ENCODE results near the gene SP140L. TPM values are rescaled to one million over a fixed set of nuclear protein-coding genes. Genes with fewer than 3 reads are reported as not detected.
A peak's percentile ranks its signal among the peaks of the same experiment; 100 is the strongest.

Gene SP140L
- total RNA-seq, 1 experiment from 2014 or later = 20.3 TPM

DNA sequence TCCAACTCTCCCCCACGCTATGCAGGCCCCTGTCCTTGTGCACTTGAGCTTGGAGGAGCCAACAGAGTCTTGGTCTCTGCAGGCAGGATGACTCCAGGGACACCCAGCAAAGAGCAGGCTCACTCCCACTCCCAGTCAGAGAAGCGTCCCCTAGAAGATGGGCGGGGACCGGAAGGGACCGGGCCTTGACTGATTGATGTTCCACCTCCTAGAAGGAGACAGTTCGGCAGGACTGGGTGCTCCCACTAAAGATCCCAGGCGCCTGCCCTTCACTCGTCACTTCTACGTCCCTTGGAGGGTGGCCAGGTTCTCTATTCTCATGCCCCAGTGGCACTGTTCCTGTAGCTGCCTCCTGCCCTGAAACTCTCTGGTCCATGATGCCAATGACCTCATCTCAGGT is 85.9 kb downstream of the SP140L start:
- H3K4me1 Mint-ChIP-seq (ENCODE audit: insufficient read depth, unreplicated experiment) = peaks cover 37% of the 10 kb centered on the region
- peaks cover 11% of the 10 kb centered on the region for H3K36me3 Mint-ChIP-seq (ENCODE audit: insufficient read depth, unreplicated experiment)
- TF ChIP-seq, protein P1, sequence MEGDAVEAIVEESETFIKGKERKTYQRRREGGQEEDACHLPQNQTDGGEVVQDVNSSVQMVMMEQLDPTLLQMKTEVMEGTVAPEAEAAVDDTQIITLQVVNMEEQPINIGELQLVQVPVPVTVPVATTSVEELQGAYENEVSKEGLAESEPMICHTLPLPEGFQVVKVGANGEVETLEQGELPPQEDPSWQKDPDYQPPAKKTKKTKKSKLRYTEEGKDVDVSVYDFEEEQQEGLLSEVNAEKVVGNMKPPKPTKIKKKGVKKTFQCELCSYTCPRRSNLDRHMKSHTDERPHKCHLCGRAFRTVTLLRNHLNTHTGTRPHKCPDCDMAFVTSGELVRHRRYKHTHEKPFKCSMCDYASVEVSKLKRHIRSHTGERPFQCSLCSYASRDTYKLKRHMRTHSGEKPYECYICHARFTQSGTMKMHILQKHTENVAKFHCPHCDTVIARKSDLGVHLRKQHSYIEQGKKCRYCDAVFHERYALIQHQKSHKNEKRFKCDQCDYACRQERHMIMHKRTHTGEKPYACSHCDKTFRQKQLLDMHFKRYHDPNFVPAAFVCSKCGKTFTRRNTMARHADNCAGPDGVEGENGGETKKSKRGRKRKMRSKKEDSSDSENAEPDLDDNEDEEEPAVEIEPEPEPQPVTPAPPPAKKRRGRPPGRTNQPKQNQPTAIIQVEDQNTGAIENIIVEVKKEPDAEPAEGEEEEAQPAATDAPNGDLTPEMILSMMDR (IDR thresholded peaks at IDR 0.05; ENCODE audit: unreplicated experiment) = no peak
- ChIA-PET POLR2A (interaction anchor here (0.7 kb wide), 1 partner anchor 647 kb away, joined by 3 read pairs; no protein-coding TSS in a partner anchor), CTCF (no interaction called here)
- H3K27ac Mint-ChIP-seq (ENCODE audit: low read depth, unreplicated experiment) = no peak overlapping the region
- no peaks in the 10 kb centered on the region for H3K27me3 Mint-ChIP-seq (ENCODE audit: insufficient read depth, unreplicated experiment)
- no peak for DNase-seq (ENCODE audit: unreplicated experiment)
- BruUV-seq (replicated peaks) = no TSS peak
- no peak overlapping the region for H3K4me3 Mint-ChIP-seq (ENCODE audit: unreplicated experiment)
- no peaks in the 10 kb centered on the region for H3K9me3 Mint-ChIP-seq (ENCODE audit: unreplicated experiment)
- intact Hi-C loops (cut with micrococcal nuclease) = no loop called here

DNA sequence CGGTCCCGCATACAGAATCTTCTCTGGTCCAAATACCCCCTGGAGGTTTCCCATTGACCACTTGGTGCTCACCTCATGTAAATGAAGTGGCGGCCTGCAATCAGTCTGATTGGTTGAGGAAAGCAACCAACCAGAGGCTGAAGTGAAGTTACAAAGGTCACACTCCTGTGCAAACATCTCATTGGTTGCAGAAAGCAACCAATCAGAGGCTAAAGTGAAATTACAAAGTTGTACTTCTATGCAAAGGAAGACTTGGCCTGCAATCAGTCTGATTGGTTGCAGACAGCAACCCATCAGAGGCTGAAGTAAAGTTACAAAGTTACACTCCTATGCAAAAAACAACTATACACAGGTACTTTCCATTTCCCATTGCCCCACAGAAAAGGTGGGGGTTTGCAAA is 86.5 kb downstream of the SP140L start:
- BruUV-seq (replicated peaks) = no TSS peak
- no peaks in the 10 kb centered on the region for H3K27me3 Mint-ChIP-seq (ENCODE audit: insufficient read depth, unreplicated experiment)
- POLR2A ChIA-PET = interaction anchor here (1.1 kb wide), 1 partner anchor 87 kb away, joined by 3 read pairs; the partner anchor contains the start of gene SP140L
- H3K4me1 Mint-ChIP-seq (ENCODE audit: insufficient read depth, unreplicated experiment) = peaks cover 35% of the 10 kb centered on the region
- TF ChIP-seq, protein P1 (IDR thresholded peaks at IDR 0.05; ENCODE audit: unreplicated experiment) = no peak
- intact Hi-C loops (cut with micrococcal nuclease) = no loop called here
- H3K27ac Mint-ChIP-seq (ENCODE audit: low read depth, unreplicated experiment) = no peak overlapping the region
- DNase-seq (ENCODE audit: unreplicated experiment) = no peak
- CTCF ChIA-PET = no interaction called here
- H3K36me3 Mint-ChIP-seq (ENCODE audit: insufficient read depth, unreplicated experiment) = peaks cover 12% of the 10 kb centered on the region
- H3K4me3 Mint-ChIP-seq (ENCODE audit: unreplicated experiment) = no peak overlapping the region
- no peaks in the 10 kb centered on the region for H3K9me3 Mint-ChIP-seq (ENCODE audit: unreplicated experiment)

DNA sequence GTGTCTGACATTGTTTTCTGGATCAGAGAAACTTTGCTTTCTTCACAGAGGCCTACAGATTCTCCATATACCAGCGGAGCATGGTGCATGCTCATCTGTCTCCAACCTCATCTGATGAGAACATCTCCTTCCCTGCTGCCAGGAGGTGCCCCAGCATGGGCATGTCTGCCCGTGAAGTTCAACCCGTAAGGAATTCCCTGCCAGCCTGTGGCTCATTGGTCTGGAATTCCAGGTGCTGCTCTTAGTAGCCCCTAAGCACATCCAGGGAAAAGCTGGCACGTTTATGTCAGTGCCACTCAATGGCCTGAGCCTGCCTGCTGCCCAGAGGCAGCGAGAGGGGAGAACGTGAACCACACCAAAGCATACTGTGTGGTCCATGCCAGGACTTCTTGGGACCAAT is 87.3 kb downstream of the SP140L start:
- Mint-ChIP-seq H3K27me3 (ENCODE audit: insufficient read depth, unreplicated experiment) (no peaks in the 10 kb centered on the region), H3K36me3 (ENCODE audit: insufficient read depth, unreplicated experiment) (peaks cover 18% of the 10 kb centered on the region), H3K4me3 (ENCODE audit: unreplicated experiment) (no peak overlapping the region), H3K27ac (ENCODE audit: low read depth, unreplicated experiment) (peak overlapping the region; percentile 98), H3K4me1 (ENCODE audit: insufficient read depth, unreplicated experiment) (peaks cover 41% of the 10 kb centered on the region), H3K9me3 (ENCODE audit: unreplicated experiment) (no peaks in the 10 kb centered on the region)
- no TSS peak for BruUV-seq (replicated peaks)
- TF ChIP-seq, protein P1 (IDR thresholded peaks at IDR 0.05; ENCODE audit: unreplicated experiment) = no peak
- ChIA-PET CTCF (interaction anchor here (0.5 kb wide), 1 partner anchor 342 kb away, joined by 3 read pairs; no protein-coding TSS in a partner anchor), POLR2A (interaction anchor here (0.6 to 1.1 kb wide), 3 partner anchors 15 to 493 kb away, joined by 3 read pairs; partner anchors contain the start of genes SP140L and TRIP12)
- intact Hi-C loops (cut with micrococcal nuclease) = no loop called here
- no peak for DNase-seq (ENCODE audit: unreplicated experiment)

DNA sequence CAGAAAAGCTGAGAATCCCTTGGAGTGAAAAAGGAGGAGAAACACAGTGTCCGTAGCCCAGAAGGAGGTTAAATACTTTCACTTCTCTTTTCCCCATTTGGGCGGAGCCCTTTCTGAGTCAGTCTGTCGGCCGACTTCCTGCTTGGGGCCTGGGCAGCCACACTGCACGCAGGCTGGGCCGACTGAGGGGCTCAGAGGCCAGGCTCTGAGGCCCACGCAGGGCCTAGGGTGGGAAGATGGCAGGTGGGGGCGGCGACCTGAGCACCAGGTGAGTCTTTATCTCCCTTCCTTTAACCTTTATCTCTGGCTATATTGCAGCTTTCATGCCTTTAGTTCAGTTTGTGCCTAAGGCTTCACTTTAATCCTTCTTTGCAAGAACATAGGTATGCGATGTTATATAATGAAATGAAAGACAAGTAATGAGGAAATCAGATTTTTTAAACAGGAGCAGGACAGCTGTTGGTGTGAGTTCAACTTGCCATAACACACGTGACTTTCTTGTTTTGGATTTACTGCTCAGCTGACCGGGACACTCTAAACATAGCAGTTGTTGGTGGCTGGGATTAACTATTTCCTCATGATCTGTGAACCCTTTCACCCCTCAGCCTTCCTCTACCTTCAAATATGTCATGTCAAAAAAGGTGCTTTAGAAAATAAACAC is 89.2 kb downstream of the SP140L start, which contains the start of gene SP100:
Gene SP100, plus strand, starts transcription at position 141 of the 661 bp plus-strand sequence. Its CDS starts 96 bp downstream, at position 237.
- H3K9me3 Mint-ChIP-seq (ENCODE audit: unreplicated experiment) = no peaks in the 10 kb centered on the region
- BruUV-seq (replicated peaks) = TSS peak; percentile 46
- ChIA-PET POLR2A (interaction anchor here (0.6 to 3.4 kb wide), 14 partner anchors 8 to 404 kb away, joined by 3 to 22 read pairs (median 3); partner anchors contain the start of genes SP110 and SP140L), CTCF (interaction anchor here (0.6 kb wide), 1 partner anchor 28 kb away, joined by 3 read pairs; no protein-coding TSS in a partner anchor)
- intact Hi-C loops (cut with micrococcal nuclease) = loop anchor here (1.0 to 5.0 kb wide), 4 partner anchors 89 to 408 kb away; partner anchors contain the start of gene SP140L
- TF ChIP-seq, protein P1 (IDR thresholded peaks at IDR 0.05; ENCODE audit: unreplicated experiment) = no peak
- peak; percentile 86 for DNase-seq (ENCODE audit: unreplicated experiment)
- H3K4me3 Mint-ChIP-seq (ENCODE audit: unreplicated experiment) = peak within 1 kb of the TSS; percentile 89
- no peaks in the 10 kb centered on the region for H3K27me3 Mint-ChIP-seq (ENCODE audit: insufficient read depth, unreplicated experiment)
- peaks cover 12% of the 10 kb centered on the region for H3K36me3 Mint-ChIP-seq (ENCODE audit: insufficient read depth, unreplicated experiment)
- H3K27ac Mint-ChIP-seq (ENCODE audit: low read depth, unreplicated experiment) = peak within 1 kb of the TSS; percentile 98
- H3K4me1 Mint-ChIP-seq (ENCODE audit: insufficient read depth, unreplicated experiment) = peaks cover 46% of the 10 kb centered on the region
